K562 (cell line): ENCODE measurements around the gene ATP2A3.

Experiments
- CTCF ChIP-seq, 3 experiments: IDR thresholded peaks in 2 of 3; conservative IDR thresholded peaks in 1 of 3; 2 replicates each; pipeline ENCODE4 v1.5.1; 2011 to 2012; ENCODE audit warnings: low read length in 3 of 3, mild to moderate bottlenecking in 3 of 3, control low read depth in 2 of 3, improper control_type of control experiment in 1 of 3, inconsistent platforms in 1 of 3, low read depth in 1 of 3, mixed read lengths in 1 of 3, moderate library complexity in 1 of 3; ENCODE audit not compliant: insufficient read depth in 2 of 3
- EHMT2 ChIP-seq: fragments of 450-650 bp; IDR thresholded peaks from 2 replicates; pipeline ENCODE4 v1.6.1; 2018; ENCODE audit warnings: antibody characterized with exemption
- NFIC ChIP-seq: fragments of 450-650 bp; IDR thresholded peaks from 2 replicates; pipeline ENCODE4 v1.6.1; 2017; ENCODE audit warnings: mild to moderate bottlenecking, inconsistent platforms
- POLR2A ChIP-seq: fragments of 450-650 bp; conservative IDR thresholded peaks from 2 replicates; pipeline ENCODE4 v1.6.1; 2016
- SP1 ChIP-seq: sonication (generic); formaldehyde crosslinking; IDR thresholded peaks from 2 replicates; pipeline ENCODE4 v1.8.1; 2022; ENCODE audit warnings: mild to moderate bottlenecking, missing genetic modification reagents
- TAL1 ChIP-seq: fragments of 450-650 bp; IDR thresholded peaks from 2 replicates; pipeline ENCODE4 v1.6.1; 2016; ENCODE audit warnings: mild to moderate bottlenecking
- TEAD4 ChIP-seq, 2 experiments: sonication (generic) in 1 of 2; formaldehyde crosslinking in 1 of 2; IDR thresholded peaks; 2 replicates each; pipeline versions ENCODE4 v1.6.1 to v1.8.0; 2012 to 2022; ENCODE audit warnings: borderline replicate concordance in 1 of 2, inconsistent platforms in 1 of 2, low read length in 1 of 2, mild to moderate bottlenecking in 1 of 2, missing genetic modification reagents in 1 of 2
- ZNF24 ChIP-seq: fragments of 450-650 bp; IDR thresholded peaks from 2 replicates; pipeline ENCODE4 v1.6.1; 2016
- ZNF316 ChIP-seq: fragments of 450-650 bp; IDR thresholded peaks from 2 replicates; pipeline ENCODE4 v1.6.1; 2016

GRCh38 chr17:3896108-3896967, 67.9 kb downstream of the ATP2A3 start:
- no peak for TF ChIP-seq ZNF24
- TF ChIP-seq ZNF316: no peak
- TF ChIP-seq TEAD4 (IDR thresholded peaks at IDR 0.05; ENCODE audit: low read length): no peak
- TF ChIP-seq TEAD4 (CRISPR knock-in tag; IDR thresholded peaks at IDR 0.05; ENCODE audit: borderline replicate concordance): no peak
- no peak for TF ChIP-seq NFIC
- TF ChIP-seq CTCF (IDR thresholded peaks at IDR 0.05 in 2 of 3, conservative IDR thresholded peaks at IDR 0.05 in 1 of 3; ENCODE audit: insufficient read depth in 2 of 3, low read depth in 1 of 3, low read length in 3 of 3): no peak
- TF ChIP-seq POLR2A: no peak
- TF ChIP-seq EHMT2: no peak
- TF ChIP-seq TAL1: no peak
- TF ChIP-seq SP1 (CRISPR knock-in tag): no peak
